Activated T-helper 17 cell treated with anti-CD3 and anti-CD28 coated beads, Interleukin-2, amount 50 U/mL, for 72 hours (primary cell): ENCODE results near the gene ABCG1. TPM values are rescaled to one million over a fixed set of nuclear protein-coding genes. Genes with fewer than 3 reads are reported as not detected.
"Not testable (repeated sequence)": the region's sequence is repeated elsewhere in the genome, so short reads cannot be mapped to it uniquely, and the experiment has no call there.

Experiments
- ATAC-seq: fragments of 150-1000 bp; cut with Tn5 transposase; replicated peaks from 2 replicates; pipeline ENCODE4 v1.10.0; 2021; ENCODE audit warnings: mild to moderate bottlenecking, moderate library complexity
- H3K27ac Mint-ChIP-seq: one replicate; pipeline ENCODE4 v1.8.0; 2022; ENCODE audit warnings: mixed read lengths
- H3K27me3 Mint-ChIP-seq: one replicate; pipeline ENCODE4 v1.8.0; 2022; ENCODE audit warnings: mixed read lengths
- H3K36me3 Mint-ChIP-seq: one replicate; pipeline ENCODE4 v1.8.0; 2022; ENCODE audit warnings: low read depth, mild to moderate bottlenecking, mixed read lengths
- H3K4me1 Mint-ChIP-seq: one replicate; pipeline ENCODE4 v1.8.0; 2022; ENCODE audit warnings: mixed read lengths
- H3K4me3 Mint-ChIP-seq: one replicate; pipeline ENCODE4 v1.8.0; 2022; ENCODE audit warnings: mild to moderate bottlenecking, mixed read lengths
- H3K9me3 Mint-ChIP-seq: one replicate; pipeline ENCODE4 v1.8.0; 2022; ENCODE audit warnings: mixed read lengths
- total RNA-seq, 2 donors: library from RNA; stranded (reverse); gene quantifications; one replicate each; pipeline ENCODE4 v1.2.3, GENCODE V29; 2022

Gene ABCG1
- total RNA-seq, 2 donors from 2014 or later: 3.1 to 8.2 TPM

DNA sequence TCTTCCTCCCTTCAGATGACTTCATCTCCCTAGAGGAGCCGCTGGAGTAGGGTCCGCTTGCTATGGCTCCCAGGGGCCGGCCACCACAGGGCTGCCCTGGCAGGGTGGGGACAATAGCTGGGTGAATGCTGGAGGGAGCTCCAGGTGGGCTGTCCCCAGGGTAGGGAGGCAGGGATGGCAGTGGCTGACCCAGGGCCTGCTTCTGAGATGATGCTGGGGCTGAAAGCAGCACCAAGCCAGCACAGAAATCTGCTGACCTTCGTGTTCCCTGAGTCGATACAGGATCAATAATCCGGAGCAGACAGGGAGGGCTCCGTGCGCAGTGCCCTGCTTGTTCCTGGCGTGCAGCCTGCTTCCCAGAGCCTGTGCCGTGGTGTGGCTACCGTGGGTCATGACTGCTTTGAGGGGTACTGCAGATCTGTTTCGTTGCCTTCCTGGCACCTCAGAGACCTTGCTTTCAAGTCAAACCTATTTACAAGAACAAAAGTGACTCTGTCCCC is 62.3 kb downstream of the ABCG1 start:
- H3K4me1 Mint-ChIP-seq: no peaks in the 10 kb centered on the region
- no peak overlapping the region for H3K4me3 Mint-ChIP-seq
- H3K27ac Mint-ChIP-seq: no peak overlapping the region
- no peak for ATAC-seq
- peaks cover 18% of the 10 kb centered on the region for H3K36me3 Mint-ChIP-seq
- H3K9me3 Mint-ChIP-seq: no peaks in the 10 kb centered on the region
- H3K27me3 Mint-ChIP-seq: no peaks in the 10 kb centered on the region

DNA sequence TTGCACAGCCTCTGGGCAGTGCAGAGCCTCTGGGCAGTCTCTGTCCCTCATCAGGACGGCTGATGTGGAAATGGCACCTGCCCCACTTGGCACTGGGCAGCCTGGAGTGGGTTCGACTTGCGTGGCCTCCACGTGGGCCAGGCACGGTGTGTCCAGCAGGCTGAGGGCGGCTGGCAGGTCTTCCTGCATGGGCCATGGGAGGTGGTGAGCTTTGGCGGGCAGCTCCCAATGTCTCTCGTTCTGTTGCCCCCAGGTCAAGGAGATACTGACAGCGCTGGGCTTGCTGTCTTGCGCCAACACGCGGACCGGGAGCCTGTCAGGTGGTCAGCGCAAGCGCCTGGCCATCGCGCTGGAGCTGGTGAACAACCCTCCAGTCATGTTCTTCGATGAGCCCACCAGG is 63.1 kb downstream of the ABCG1 start:
- H3K4me1 Mint-ChIP-seq: no peaks in the 10 kb centered on the region
- H3K36me3 Mint-ChIP-seq: peaks cover 20% of the 10 kb centered on the region
- no peak for ATAC-seq
- H3K4me3 Mint-ChIP-seq: no peak overlapping the region
- H3K27me3 Mint-ChIP-seq: no peaks in the 10 kb centered on the region
- no peak overlapping the region for H3K27ac Mint-ChIP-seq
- no peaks in the 10 kb centered on the region for H3K9me3 Mint-ChIP-seq

DNA sequence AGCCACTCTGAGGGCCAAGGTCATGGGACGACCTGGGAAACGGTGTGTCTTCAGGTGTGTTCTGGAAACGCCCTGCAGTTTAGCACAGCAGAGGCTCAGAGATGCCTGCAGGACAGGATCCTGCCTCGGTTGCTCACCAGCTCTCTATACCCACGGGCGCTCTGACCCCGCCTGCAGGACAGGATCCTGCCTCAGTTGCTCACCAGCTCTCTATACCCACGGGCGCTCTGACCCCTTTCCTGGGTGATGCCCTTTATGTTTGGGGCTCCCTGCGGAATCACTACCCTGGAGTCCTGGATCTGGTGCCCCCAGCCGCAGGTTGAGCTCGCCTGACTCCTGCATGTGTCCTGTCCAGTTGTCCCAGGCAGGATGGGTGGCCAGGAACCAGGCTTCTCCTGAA is 63.8 kb downstream of the ABCG1 start:
- Mint-ChIP-seq H3K27ac (no peak overlapping the region), H3K27me3 (no peaks in the 10 kb centered on the region), H3K36me3 (peaks cover 16% of the 10 kb centered on the region), H3K4me3 (no peak overlapping the region), H3K4me1 (no peaks in the 10 kb centered on the region), H3K9me3 (no peaks in the 10 kb centered on the region)
- no peak for ATAC-seq

DNA sequence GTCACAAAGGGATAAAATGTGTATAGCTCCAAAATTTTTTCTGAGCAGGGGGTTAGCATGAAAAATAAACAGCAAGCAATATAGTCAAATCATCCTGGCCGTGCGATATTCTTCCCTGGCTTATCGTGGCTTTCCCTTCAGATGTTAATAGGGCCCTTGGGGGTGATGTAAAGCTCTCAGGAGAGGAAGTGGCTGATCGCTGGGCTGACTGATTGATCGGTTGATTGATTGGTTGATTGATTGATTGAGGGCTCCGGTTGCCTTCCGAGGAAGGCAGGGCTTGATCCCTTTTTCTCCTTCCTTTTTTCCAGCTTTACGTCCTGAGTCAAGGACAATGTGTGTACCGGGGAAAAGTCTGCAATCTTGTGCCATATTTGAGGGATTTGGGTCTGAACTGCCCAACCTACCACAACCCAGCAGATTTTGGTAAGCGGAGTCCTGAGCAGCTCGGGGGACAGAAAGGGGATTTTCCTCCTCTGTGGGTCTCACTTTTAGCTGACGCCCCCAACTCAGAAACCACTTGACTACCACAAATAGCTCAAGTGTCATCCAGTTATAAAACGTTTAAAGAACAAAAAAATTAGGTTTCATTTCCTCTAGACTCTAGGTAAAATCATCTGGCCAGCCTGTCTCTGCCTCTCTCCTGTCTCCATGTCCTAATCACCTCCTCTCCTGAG is 66.8 kb downstream of the ABCG1 start:
- no peak for ATAC-seq
- Mint-ChIP-seq H3K4me3 (no peak overlapping the region), H3K36me3 (peaks cover 31% of the 10 kb centered on the region), H3K9me3 (no peaks in the 10 kb centered on the region), H3K27ac (peak overlapping the region; percentile 44), H3K4me1 (no peaks in the 10 kb centered on the region), H3K27me3 (no peaks in the 10 kb centered on the region)

DNA sequence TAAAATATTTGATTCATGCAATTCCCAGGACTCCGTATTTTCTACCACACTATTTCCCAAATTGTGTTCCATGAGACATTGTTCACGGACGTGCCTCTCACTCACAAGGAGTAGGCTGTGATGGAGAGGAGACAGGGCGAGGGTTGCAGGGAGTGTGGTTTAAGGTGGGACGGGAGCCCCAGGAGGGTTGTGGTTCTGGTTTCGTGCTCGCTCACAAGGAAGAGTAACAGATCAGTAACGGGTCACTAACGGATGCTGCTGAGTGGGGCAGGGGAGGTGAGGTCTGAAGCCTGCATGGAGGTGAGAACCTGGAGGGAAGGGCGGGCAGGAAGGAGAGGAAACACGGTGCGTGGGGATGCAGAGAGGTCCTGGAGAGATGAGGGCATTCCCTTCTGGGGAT is 67.5 kb downstream of the ABCG1 start:
- Mint-ChIP-seq H3K36me3 (peaks cover 31% of the 10 kb centered on the region), H3K4me3 (no peak overlapping the region), H3K27ac (peak overlapping the region; percentile 44), H3K27me3 (no peaks in the 10 kb centered on the region), H3K4me1 (no peaks in the 10 kb centered on the region), H3K9me3 (no peaks in the 10 kb centered on the region)
- ATAC-seq: no peak

DNA sequence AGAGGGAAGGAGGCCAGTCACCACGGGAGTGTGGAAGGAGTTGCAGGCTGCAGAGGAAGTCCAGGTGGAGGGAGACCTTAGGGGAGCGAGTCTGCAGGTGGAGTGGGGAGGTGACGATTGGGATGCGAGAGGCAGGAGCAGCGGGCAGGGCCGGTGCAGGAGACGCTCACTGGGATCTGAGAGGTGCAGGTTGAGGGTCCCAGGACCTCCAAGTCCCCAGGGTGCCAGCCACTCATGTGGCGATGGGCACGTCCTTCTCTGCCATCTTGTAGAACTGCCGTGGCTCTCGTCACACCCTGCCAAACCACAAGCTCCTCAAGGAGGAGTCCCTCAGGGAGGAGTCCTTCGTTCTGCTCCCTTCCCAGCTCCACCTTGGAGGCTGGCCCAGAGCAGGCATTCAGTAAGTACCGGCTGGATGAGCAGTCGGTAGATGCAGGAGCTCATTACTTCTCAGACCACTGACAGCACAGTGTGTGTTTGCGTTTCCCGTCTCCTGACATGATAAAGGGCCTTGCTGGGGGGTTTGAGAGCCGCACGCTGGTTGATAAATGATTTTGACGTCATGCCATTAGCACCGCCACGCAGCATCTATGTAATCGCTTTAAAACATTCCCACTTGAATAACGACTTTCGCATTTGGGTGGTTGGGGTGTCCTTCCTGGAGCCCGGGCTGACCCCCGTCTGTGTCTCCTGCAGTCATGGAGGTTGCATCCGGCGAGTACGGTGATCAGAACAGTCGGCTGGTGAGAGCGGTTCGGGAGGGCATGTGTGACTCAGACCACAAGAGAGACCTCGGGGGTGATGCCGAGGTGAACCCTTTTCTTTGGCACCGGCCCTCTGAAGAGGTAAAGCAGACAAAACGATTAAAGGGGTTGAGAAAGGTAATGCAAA is 68.5 kb downstream of the ABCG1 start:
- Mint-ChIP-seq H3K9me3 (no peaks in the 10 kb centered on the region), H3K36me3 (peaks cover 31% of the 10 kb centered on the region), H3K27me3 (no peaks in the 10 kb centered on the region), H3K4me1 (no peaks in the 10 kb centered on the region), H3K4me3 (no peak overlapping the region), H3K27ac (no peak overlapping the region)
- ATAC-seq: no peak

DNA sequence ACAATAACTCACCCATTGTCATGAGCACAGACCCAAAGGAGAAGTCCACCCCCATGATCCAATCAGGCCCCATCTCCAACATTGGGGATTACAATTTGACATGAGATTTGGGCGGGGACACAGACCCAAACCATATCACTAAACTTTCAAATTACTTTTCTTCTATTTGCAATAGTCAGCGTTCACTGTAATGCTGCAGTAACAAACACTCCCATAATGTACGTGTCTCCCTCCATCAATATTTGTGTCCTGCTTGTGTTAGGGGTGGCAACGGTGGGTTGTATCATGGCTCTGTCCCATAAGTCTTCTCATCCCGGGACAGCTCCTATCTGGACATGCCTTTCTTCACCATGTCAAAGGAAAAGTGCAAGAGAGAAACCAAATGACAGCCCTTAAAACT is 70.0 kb downstream of the ABCG1 start:
- H3K9me3 Mint-ChIP-seq: no peaks in the 10 kb centered on the region
- ATAC-seq: no peak
- no peaks in the 10 kb centered on the region for H3K4me1 Mint-ChIP-seq
- H3K27me3 Mint-ChIP-seq: no peaks in the 10 kb centered on the region
- no peak overlapping the region for H3K4me3 Mint-ChIP-seq
- H3K36me3 Mint-ChIP-seq: peaks cover 31% of the 10 kb centered on the region
- H3K27ac Mint-ChIP-seq: no peak overlapping the region

DNA sequence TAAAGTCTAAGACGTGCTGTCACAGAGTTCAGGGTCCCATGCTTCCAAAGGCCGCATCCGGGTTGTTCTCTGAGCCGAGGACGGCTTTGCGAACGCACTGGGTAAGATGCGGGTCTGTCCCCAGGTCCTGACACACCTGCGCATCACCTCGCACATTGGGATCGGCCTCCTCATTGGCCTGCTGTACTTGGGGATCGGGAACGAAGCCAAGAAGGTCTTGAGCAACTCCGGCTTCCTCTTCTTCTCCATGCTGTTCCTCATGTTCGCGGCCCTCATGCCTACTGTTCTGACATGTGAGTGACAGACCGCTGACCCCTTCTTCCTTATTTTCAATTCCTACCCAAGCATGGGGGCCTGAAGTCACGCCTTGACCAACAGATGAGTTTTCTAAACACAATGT is 71.0 kb downstream of the ABCG1 start:
- Mint-ChIP-seq H3K9me3 (no peaks in the 10 kb centered on the region), H3K36me3 (peaks cover 31% of the 10 kb centered on the region), H3K27me3 (no peaks in the 10 kb centered on the region), H3K27ac (no peak overlapping the region), H3K4me1 (no peaks in the 10 kb centered on the region), H3K4me3 (no peak overlapping the region)
- ATAC-seq: no peak

DNA sequence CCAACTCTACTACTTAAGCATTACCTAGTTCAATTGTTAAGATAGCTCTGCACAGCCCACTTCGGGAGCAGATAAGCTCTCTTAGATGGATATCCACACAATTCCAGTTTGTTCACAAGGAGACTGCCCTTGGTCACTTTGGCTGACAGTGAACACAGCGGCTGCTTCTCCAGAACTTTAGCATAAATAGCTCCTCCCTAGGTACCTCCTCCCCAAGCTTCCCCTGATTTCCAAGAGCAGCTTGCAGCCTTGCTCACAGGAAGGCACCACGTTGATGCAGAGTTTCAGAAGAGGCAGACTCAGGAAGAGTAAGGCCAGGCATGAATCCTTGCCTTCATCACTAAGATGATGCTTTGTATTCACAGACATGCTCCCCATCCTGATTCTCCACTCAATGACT is 71.6 kb downstream of the ABCG1 start:
- H3K27me3 Mint-ChIP-seq: no peaks in the 10 kb centered on the region
- H3K4me3 Mint-ChIP-seq: no peak overlapping the region
- H3K27ac Mint-ChIP-seq: no peak overlapping the region
- H3K4me1 Mint-ChIP-seq: no peaks in the 10 kb centered on the region
- H3K36me3 Mint-ChIP-seq: peaks cover 35% of the 10 kb centered on the region
- ATAC-seq: no peak
- H3K9me3 Mint-ChIP-seq: no peaks in the 10 kb centered on the region

DNA sequence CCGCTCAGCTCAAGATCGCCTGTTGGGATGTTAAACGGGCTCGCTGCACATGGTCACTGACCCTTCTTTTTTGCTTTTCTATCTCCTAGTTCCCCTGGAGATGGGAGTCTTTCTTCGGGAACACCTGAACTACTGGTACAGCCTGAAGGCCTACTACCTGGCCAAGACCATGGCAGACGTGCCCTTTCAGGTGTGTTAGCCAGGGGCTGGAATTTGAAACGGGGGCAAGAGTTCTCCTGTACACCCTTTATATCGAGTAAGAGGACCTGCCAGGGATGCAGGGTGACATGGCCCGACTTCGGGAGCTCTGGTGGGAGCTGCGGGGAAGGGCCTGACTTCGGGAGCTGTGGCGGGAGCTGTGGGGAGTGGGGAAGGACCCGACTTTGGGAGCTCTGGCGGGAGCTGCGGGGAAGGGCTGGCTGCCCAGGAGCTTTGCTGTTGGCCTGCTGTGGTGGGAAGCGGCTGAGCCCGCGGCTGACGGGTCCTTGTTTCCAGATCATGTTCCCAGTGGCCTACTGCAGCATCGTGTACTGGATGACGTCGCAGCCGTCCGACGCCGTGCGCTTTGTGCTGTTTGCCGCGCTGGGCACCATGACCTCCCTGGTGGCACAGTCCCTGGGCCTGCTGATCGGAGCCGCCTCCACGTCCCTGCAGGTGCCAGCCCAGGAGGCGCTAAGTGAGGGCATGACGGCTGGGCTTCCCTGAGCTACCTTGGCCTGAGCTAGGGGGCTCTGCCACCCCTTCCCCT is 72.2 kb downstream of the ABCG1 start:
- no peaks in the 10 kb centered on the region for H3K4me1 Mint-ChIP-seq
- H3K36me3 Mint-ChIP-seq: peaks cover 36% of the 10 kb centered on the region
- H3K9me3 Mint-ChIP-seq: no peaks in the 10 kb centered on the region
- H3K27ac Mint-ChIP-seq: no peak overlapping the region
- no peak overlapping the region for H3K4me3 Mint-ChIP-seq
- no peak for ATAC-seq
- H3K27me3 Mint-ChIP-seq: no peaks in the 10 kb centered on the region

DNA sequence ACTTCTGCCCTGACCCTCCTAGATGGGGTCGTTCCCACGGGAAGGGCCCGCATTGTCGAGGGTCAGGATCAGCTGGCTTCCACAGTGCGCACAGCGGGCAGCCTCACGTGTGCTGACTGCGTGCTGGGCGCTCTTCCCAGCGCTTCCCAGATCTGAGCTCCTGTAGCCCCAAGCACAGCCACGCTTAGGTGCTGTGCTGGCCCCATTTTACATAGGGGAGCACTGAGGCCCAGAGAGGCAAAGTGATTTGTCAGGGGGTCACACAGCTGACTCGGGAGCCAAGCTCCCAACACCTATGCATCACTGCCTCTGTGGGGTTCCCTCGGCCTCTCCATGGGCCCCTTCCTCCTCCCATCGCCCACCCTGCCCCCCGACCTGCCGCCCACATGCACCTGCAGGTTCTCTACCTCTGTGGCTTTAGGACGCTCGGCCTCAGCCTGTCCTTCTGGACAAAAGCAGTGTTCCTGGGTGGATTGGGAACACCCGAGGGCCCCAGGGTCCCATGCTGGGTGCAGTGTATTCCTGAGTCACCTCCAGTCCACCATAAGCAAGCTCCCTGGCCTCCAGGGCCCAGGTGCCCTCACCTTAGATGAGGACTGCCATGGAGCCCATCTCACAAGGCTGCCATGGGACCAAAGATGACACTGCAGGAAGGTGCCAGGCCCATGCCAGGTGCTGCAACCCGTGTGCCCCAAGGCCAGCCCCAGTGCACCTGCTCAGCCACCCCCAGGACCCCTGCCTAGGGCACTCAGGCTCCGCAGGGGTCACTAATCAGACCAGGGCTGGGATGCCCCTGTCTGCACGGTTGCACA is 73.0 kb downstream of the ABCG1 start:
- Mint-ChIP-seq H3K27ac (no peak overlapping the region), H3K4me1 (no peaks in the 10 kb centered on the region), H3K9me3 (no peaks in the 10 kb centered on the region), H3K27me3 (no peaks in the 10 kb centered on the region), H3K36me3 (peaks cover 34% of the 10 kb centered on the region), H3K4me3 (no peak overlapping the region)
- ATAC-seq: peak; percentile 29

DNA sequence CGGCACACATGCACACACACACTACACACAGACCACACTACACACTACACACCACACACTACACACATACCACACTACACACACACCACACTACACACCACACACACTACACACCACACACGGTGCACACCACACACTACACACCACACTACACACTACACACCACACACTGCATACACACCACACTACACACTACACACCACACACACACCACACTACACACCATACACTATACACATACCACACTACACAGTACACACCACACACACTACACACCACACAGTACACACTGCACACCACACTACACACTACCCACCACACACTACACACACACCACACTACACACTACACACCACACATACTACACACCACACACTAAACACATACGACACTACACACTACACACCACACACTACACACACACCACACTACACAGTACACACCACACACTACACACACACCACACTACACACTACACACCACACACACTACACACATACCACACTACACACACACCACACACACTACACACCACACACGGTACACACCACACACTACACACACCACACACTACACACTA is 73.7 kb downstream of the ABCG1 start:
- ATAC-seq, H3K27me3 Mint-ChIP-seq, H3K4me1 Mint-ChIP-seq, H3K9me3 Mint-ChIP-seq, H3K4me3 Mint-ChIP-seq, H3K27ac Mint-ChIP-seq: not testable (repeated sequence)
- H3K36me3 Mint-ChIP-seq: peaks cover 32% of the 10 kb centered on the region

DNA sequence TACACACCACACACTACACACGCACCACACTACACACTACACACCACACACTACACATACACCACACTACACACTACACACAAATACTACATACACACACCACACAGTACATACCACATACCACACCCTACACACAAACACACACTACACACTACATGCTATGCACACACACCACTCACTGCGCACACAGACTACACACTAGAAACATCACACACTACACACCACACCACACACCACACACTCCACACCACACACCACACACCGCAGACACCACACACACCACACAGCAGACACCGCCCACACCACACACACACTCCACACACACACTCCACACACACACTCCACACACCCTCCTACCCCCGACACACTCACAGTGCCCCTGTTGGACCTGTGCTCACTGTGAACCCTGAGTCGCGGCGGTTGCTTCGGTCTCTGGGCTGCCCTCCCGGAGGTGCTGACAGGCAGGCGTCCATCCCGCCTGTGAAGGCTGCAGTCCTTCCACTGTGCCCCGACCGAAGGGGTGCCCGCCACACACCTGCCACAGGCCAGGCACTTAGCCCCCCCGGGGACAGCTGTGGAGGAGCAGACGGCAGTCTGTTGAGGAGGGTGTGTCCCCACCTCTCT is 74.8 kb downstream of the ABCG1 start:
- peaks cover 25% of the 10 kb centered on the region for H3K36me3 Mint-ChIP-seq
- ATAC-seq: no peak
- no peak overlapping the region for H3K4me3 Mint-ChIP-seq
- no peak overlapping the region for H3K27ac Mint-ChIP-seq
- H3K4me1 Mint-ChIP-seq: no peaks in the 10 kb centered on the region
- H3K27me3 Mint-ChIP-seq: no peaks in the 10 kb centered on the region
- no peaks in the 10 kb centered on the region for H3K9me3 Mint-ChIP-seq
